T-helper 2 cell treated with Interferon-gamma antibody and Interleukin-4, amounts not matched to agents 100 ng/mL and 5 ng/mL, for 36 hours (primary cell): ENCODE data around the gene PRKCB. TPM values are rescaled to one million over a fixed set of nuclear protein-coding genes. Genes with fewer than 3 reads are reported as not detected.

Experiments
- total RNA-seq: library from RNA; stranded (reverse); gene quantifications from 2 replicates; pipeline ENCODE4 v1.2.3, GENCODE V29; 2022

Gene PRKCB
- total RNA-seq, 1 donor from 2014 or later, result 71.9 TPM

Other genes starting within 250 kb of the PRKCB start
- 95.1 and 97.6 TPM in 2 replicates for gene NDUFAB1, start 239.7 kb upstream of the PRKCB start, total RNA-seq
- 21.7 and 23.0 TPM in 2 replicates for gene PALB2, start 194.7 kb upstream of the PRKCB start, total RNA-seq
- gene DCTN5, start 194.5 kb upstream of the PRKCB start, total RNA-seq, result 99.9 and 103 TPM in 2 replicates
- gene PLK1, start 157.1 kb upstream of the PRKCB start, total RNA-seq, result 88.1 and 91.8 TPM in 2 replicates
- gene ERN2, start 122.8 kb upstream of the PRKCB start, total RNA-seq, result not detected in 2 replicates
- not detected in 2 replicates for gene CHP2, start 81.0 kb upstream of the PRKCB start, total RNA-seq